Breast epithelium (tissue), 4 donors: ENCODE results near the gene HIVEP2. TPM values are rescaled to one million over a fixed set of nuclear protein-coding genes. Genes with fewer than 3 reads are reported as not detected.
A peak's percentile ranks its signal among the peaks of the same experiment; 100 is the strongest.

ENCODE experiments used
- DNase-seq, 2 donors: peaks; one replicate each; pipeline ENCODE4 v3.0.0-alpha.2; 2019; ENCODE audit warnings: low spot score in 2 of 2
- H3K27ac ChIP-seq, 2 donors: fragments of 200-600 bp; sonication (generic) in 1 of 2; one replicate each; pipeline ENCODE4 v1.5.1; 2016 to 2019; ENCODE audit warnings: mild to moderate bottlenecking in 1 of 2
- H3K27me3 ChIP-seq, 2 donors: fragments of 200-600 bp; sonication (generic) in 1 of 2; one replicate each; pipeline versions ENCODE4 v1.5.1 to v1.6.0; 2017 to 2019; ENCODE audit warnings: control low read depth in 1 of 2, mild to moderate bottlenecking in 1 of 2
- H3K36me3 ChIP-seq: fragments of 200-600 bp; one replicate; pipeline ENCODE4 v1.5.1; 2019
- H3K4me1 ChIP-seq, 2 donors: fragments of 200-600 bp; sonication (generic); one replicate each; pipeline ENCODE4 v1.5.1; 2016 to 2019; ENCODE audit warnings: control low read depth in 1 of 2
- H3K4me3 ChIP-seq, 3 donors: fragments of 200-600 bp; sonication (generic); 1 replicate in 2 of 3; 2 replicates in 1 of 3; pipeline ENCODE4 v1.5.1; 2016 to 2019; ENCODE audit warnings: mild to moderate bottlenecking in 3 of 3, moderate library complexity in 2 of 3
- H3K9me3 ChIP-seq, 2 donors: fragments of 200-600 bp; sonication (generic) in 1 of 2; one replicate each; pipeline ENCODE4 v1.5.1; 2016 to 2019; ENCODE audit warnings: control low read depth in 1 of 2
- POLR2A ChIP-seq: fragments of 450-650 bp; IDR thresholded peaks from one replicate; pipeline ENCODE4 v1.6.1; 2016; ENCODE audit warnings: antibody characterized with exemption, mild to moderate bottlenecking, moderate library complexity
- POLR2AphosphoS5 ChIP-seq, 3 donors: sonication (generic); formaldehyde crosslinking; IDR thresholded peaks; one replicate each; pipeline ENCODE4 v1.6.1; 2017; ENCODE audit warnings: antibody characterized with exemption in 3 of 3
- intact Hi-C: fragments of 100-400 bp; cut with DNase I; formaldehyde crosslinking; loops from one replicate; pipeline ENCODE4 v1.15.1; 2023; ENCODE audit warnings: low total_unique reads
- total RNA-seq, 3 donors: library from RNA; depleted of rRNA; stranded (reverse); fragments of >200 nt; gene quantifications; one replicate each; pipeline ENCODE4 v1.1.0, GENCODE V29; 2016
- TF ChIP-seq, protein P1 (sequence below), 3 donors: fragments of 450-650 bp; IDR thresholded peaks; one replicate each; pipeline ENCODE4 v1.5.1; 2016 to 2017; ENCODE audit warnings: antibody characterized with exemption in 3 of 3, mild to moderate bottlenecking in 3 of 3, moderate library complexity in 3 of 3

The HIVEP2 gene
- total RNA-seq, 3 donors from 2014 or later = 20.6 to 25.0 (median 23.9) TPM

DNA sequence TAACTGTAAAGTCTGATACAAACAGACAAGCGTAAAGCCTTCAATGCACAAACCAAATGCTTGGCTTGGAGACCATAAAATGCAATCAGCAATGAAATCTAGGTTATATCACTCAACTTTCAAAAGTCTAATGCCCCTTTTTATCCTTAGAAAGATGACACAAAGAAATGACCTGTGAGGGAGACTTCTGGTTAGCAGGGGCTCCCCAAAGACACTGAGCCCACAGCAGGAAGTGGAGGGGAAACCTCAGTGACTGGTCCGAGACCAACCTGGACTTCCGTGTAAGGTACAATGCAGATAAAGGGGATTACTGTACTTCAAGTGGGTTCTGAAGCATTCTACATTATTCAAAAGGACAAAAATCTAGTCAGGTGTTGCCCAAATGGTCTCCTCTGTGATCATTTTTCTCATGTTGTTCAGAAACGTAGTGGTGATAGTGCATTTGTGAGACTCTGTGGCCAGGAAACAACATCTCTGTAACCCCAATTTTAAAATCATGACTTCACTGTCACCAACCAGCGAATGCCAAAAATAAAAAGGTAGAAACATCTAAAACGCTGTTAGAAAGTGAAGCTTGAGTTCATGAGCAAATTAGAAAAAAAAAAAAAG, 88.2 kb downstream of the HIVEP2 start:
- H3K36me3 ChIP-seq = no peaks in the 10 kb centered on the region
- H3K27ac ChIP-seq = no peak overlapping the region
- intact Hi-C loops = no loop called here
- H3K4me1 ChIP-seq = peaks cover 0 to 6% of the 10 kb centered on the region in 2 donors
- no peak for DNase-seq
- H3K27me3 ChIP-seq = no peaks in the 10 kb centered on the region
- no peak overlapping the region for H3K4me3 ChIP-seq
- H3K9me3 ChIP-seq = no peaks in the 10 kb centered on the region
- TF ChIP-seq, protein P1, sequence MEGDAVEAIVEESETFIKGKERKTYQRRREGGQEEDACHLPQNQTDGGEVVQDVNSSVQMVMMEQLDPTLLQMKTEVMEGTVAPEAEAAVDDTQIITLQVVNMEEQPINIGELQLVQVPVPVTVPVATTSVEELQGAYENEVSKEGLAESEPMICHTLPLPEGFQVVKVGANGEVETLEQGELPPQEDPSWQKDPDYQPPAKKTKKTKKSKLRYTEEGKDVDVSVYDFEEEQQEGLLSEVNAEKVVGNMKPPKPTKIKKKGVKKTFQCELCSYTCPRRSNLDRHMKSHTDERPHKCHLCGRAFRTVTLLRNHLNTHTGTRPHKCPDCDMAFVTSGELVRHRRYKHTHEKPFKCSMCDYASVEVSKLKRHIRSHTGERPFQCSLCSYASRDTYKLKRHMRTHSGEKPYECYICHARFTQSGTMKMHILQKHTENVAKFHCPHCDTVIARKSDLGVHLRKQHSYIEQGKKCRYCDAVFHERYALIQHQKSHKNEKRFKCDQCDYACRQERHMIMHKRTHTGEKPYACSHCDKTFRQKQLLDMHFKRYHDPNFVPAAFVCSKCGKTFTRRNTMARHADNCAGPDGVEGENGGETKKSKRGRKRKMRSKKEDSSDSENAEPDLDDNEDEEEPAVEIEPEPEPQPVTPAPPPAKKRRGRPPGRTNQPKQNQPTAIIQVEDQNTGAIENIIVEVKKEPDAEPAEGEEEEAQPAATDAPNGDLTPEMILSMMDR (IDR thresholded peaks at IDR 0.05) = no peak
- TF ChIP-seq POLR2AphosphoS5 (IDR thresholded peaks at IDR 0.05) (no peak), POLR2A (no peak)

- Histone ChIP-seq H3K4me3 (no peak overlapping the region), H3K4me1 (peaks cover 0 to 6% of the 10 kb centered on the region in 2 donors), H3K27ac (no peak overlapping the region), H3K27me3 (no peaks in the 10 kb centered on the region), H3K36me3 (no peaks in the 10 kb centered on the region), H3K9me3 (no peaks in the 10 kb centered on the region)
- TF ChIP-seq POLR2AphosphoS5 (IDR thresholded peaks at IDR 0.05) (no peak), POLR2A (no peak)
- TF ChIP-seq, protein P1 (IDR thresholded peaks at IDR 0.05) = no peak
- DNase-seq = no peak
- intact Hi-C loops = no loop called here
Measured at GRCh38 chr6:142855893-142856623, 88.9 kb downstream of the HIVEP2 start.

DNA sequence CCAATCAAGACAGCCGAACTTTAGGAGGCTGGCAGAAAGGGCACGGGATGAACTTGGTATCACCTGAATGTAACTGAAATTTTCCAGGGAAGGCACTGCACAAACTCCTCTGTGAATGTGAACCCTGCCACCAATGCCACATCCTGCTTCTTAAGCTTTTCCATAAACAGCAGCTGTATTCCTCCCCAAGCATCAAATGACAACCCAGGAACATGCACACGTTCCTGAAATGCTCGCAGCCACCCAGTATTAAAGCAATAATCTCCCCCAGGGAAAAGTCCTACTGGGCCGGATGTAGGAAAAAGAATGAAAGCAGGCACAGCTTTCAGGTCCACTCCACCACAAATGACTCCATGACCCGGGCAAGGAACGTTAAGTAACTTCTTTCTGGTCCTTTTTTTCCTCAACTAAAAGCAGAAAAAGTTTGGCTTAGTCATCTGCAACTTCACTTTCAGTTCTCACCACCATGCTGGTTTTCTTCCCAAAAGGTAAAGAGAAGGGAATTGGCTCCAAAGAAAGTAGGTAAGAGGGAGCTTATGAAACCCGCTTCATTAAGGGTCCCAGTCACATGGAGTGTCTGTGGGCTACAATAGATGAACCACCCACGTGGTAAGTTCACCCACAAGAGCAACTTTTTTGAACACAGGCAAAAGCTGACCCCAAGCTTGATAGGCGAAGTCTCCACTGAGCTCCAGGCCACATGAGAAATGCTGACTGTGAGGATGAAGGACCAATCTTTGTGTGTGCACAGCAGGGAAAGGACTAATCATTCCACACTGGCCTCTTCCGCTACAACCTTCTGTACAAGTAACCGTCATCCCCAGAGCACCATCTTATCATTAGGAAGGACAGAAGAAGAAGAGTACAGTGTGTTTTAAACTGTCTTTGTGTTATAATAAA, 90.1 kb downstream of the HIVEP2 start:
- H3K36me3 ChIP-seq = no peaks in the 10 kb centered on the region
- no peak overlapping the region for H3K27ac ChIP-seq
- H3K27me3 ChIP-seq = no peaks in the 10 kb centered on the region
- no peaks in the 10 kb centered on the region for H3K9me3 ChIP-seq
- H3K4me1 ChIP-seq = peaks cover 0 to 6% of the 10 kb centered on the region in 2 donors
- no peak for DNase-seq
- intact Hi-C loops = no loop called here
- no peak overlapping the region for H3K4me3 ChIP-seq
- TF ChIP-seq POLR2A (no peak), POLR2AphosphoS5 (IDR thresholded peaks at IDR 0.05) (no peak)
- TF ChIP-seq, protein P1 (IDR thresholded peaks at IDR 0.05) = no peak

- no peak for TF ChIP-seq POLR2A
- TF ChIP-seq, protein P1 (IDR thresholded peaks at IDR 0.05) = no peak
- H3K36me3 ChIP-seq = no peaks in the 10 kb centered on the region
- H3K4me1 ChIP-seq = peaks cover 0 to 6% of the 10 kb centered on the region in 2 donors
- peak overlapping the region; percentile 33 to 70 for H3K27ac ChIP-seq
- no peaks in the 10 kb centered on the region for H3K27me3 ChIP-seq
- intact Hi-C loops = no loop called here
- no peak overlapping the region for H3K4me3 ChIP-seq
- no peaks in the 10 kb centered on the region for H3K9me3 ChIP-seq
- DNase-seq = no peak
Measured at GRCh38 chr6:142853244-142854180, 91.5 kb downstream of the HIVEP2 start.
